ENCODE measurements around the gene TMEM232.
"Not testable (repeated sequence)": the region's sequence is repeated elsewhere in the genome, so short reads cannot be mapped to it uniquely, and the experiment has no call there.

Gene TMEM232

DNA sequence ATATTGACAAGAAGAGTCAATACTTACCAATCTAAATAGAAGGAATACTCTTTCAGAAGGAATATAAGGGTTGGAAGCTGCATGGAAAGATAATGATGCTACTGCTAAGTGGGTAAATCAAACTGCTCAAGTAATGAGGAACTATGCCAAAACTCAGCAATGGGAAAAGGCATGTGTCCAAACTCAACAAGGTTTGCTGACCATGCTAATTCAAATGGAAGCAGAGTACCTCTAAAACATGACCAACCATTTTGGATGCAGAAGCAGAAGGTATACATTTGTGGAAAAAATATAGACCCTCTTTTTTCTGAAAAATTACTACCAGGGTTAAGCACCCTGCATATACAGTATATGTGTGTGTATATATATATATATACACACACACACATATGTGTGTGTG lies 21.1 kb downstream of the TMEM232 start:
- Histone ChIP-seq H3K27me3 (ENCODE audit: control insufficient read depth in 1 of 2, insufficient read depth in 2 of 2, low read length in 2 of 2) (no peaks in the 10 kb centered on the region), H3K4me3 (ENCODE audit: low read length in 2 of 2) (no peak overlapping the region), H3K9me3 (ENCODE audit: control insufficient read depth in 2 of 2, low read length in 2 of 2) (no peaks in the 10 kb centered on the region), H3K4me1 (ENCODE audit: control insufficient read depth, insufficient read depth, low read length) (no peaks in the 10 kb centered on the region), H3K9ac (ENCODE audit: low read length in 2 of 2) (no peak overlapping the region), H3K36me3 (ENCODE audit: control insufficient read depth in 2 of 2, insufficient read depth in 2 of 2, low read length in 2 of 2) (no peaks in the 10 kb centered on the region), H3K27ac (ENCODE audit: low read length) (no peak overlapping the region)

GRCh38 chr5:110703481-110703880 lies 23.0 kb downstream of the TMEM232 start:
- no peaks in the 10 kb centered on the region for H3K4me1 ChIP-seq (ENCODE audit: control insufficient read depth, insufficient read depth, low read length)
- no peaks in the 10 kb centered on the region for H3K27me3 ChIP-seq (ENCODE audit: control insufficient read depth in 1 of 2, insufficient read depth in 2 of 2, low read length in 2 of 2)
- H3K9ac ChIP-seq (ENCODE audit: low read length in 2 of 2), result no peak overlapping the region
- no peaks in the 10 kb centered on the region for H3K9me3 ChIP-seq (ENCODE audit: control insufficient read depth in 2 of 2, low read length in 2 of 2)
- no peak overlapping the region for H3K27ac ChIP-seq (ENCODE audit: low read length)
- H3K36me3 ChIP-seq (ENCODE audit: control insufficient read depth in 2 of 2, insufficient read depth in 2 of 2, low read length in 2 of 2), result no peaks in the 10 kb centered on the region
- H3K4me3 ChIP-seq (ENCODE audit: low read length in 2 of 2), result no peak overlapping the region

DNA sequence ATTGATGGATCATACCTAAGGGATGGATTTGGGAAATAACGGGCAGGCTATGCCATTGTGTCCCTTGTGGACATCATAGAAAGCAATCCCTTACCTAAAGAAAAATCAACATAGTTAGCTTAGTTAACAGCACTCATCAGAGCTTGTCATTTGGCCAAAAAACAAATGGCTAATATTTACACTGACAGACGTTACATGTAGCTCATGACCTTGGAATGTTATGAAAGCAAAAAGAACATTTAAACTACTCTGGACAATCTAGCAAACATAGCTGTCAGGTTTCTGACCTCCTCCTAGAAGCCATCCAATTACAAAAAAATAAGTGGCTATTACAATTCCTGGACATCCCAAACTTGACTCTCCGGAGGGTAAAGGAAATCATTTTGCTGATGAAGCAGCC lies 23.8 kb downstream of the TMEM232 start:
- Histone ChIP-seq H3K27ac (ENCODE audit: low read length) (no peak overlapping the region), H3K4me1 (ENCODE audit: control insufficient read depth, insufficient read depth, low read length) (no peaks in the 10 kb centered on the region), H3K9ac (ENCODE audit: low read length in 2 of 2) (no peak overlapping the region), H3K9me3 (ENCODE audit: control insufficient read depth in 2 of 2, low read length in 2 of 2) (no peaks in the 10 kb centered on the region), H3K36me3 (ENCODE audit: control insufficient read depth in 2 of 2, insufficient read depth in 2 of 2, low read length in 2 of 2) (no peaks in the 10 kb centered on the region), H3K27me3 (ENCODE audit: control insufficient read depth in 1 of 2, insufficient read depth in 2 of 2, low read length in 2 of 2) (no peaks in the 10 kb centered on the region), H3K4me3 (ENCODE audit: low read length in 2 of 2) (no peak overlapping the region)

DNA sequence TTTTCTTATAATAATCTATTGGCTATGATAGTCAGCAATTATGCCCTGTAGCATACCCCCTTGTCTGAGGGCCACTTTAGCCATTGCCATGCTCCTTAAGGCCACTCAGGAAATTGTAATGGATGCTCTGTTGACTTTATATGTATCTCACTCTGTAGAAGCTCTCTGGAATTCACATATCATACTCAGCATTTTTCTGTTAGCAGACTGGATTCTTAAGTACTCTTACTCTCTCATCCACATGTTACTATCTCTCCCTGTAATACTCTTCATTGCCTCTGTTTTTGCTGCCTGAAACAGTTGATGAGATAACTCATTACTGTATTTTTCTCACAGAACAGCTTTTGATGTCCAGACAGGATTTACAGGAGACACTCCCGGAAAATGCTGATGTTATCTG lies 24.2 kb downstream of the TMEM232 start:
- no peak overlapping the region for H3K27ac ChIP-seq (ENCODE audit: low read length)

DNA sequence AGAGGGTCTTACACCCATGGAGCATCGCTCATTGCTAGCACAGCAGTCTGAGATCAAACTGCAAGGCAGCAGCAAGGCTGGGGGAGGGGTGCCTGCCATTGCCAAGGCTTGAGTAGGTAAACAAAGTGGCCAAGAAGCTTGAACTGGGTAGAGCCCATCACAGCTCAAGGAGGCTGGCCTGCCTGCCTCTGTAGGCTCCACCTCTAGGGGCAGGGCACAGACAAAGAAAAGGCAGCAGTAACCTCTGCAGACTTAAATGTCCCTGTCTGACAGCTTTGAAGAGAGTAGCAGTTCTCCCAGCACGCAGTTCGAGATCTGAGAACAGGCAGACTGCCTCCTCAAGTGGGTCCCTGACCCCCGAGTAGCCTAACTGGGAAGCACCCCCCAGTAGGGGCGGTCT lies 33.8 kb downstream of the TMEM232 start:
- H3K27me3 ChIP-seq (ENCODE audit: control insufficient read depth in 1 of 2, insufficient read depth in 2 of 2, low read length in 2 of 2); H3K36me3 ChIP-seq (ENCODE audit: control insufficient read depth in 2 of 2, insufficient read depth in 2 of 2, low read length in 2 of 2); H3K4me3 ChIP-seq (ENCODE audit: low read length in 2 of 2); H3K4me1 ChIP-seq (ENCODE audit: control insufficient read depth, insufficient read depth, low read length); H3K9ac ChIP-seq (ENCODE audit: low read length in 2 of 2); H3K9me3 ChIP-seq (ENCODE audit: control insufficient read depth in 2 of 2, low read length in 2 of 2); H3K27ac ChIP-seq (ENCODE audit: low read length): not testable (repeated sequence)

More for the DNA sequence above, 24.2 kb downstream of the TMEM232 start:
- no peaks in the 10 kb centered on the region for H3K4me1 ChIP-seq (ENCODE audit: control insufficient read depth, insufficient read depth, low read length)
- no peaks in the 10 kb centered on the region for H3K9me3 ChIP-seq (ENCODE audit: control insufficient read depth in 2 of 2, low read length in 2 of 2)
- no peak overlapping the region for H3K4me3 ChIP-seq (ENCODE audit: low read length in 2 of 2)
- no peaks in the 10 kb centered on the region for H3K36me3 ChIP-seq (ENCODE audit: control insufficient read depth in 2 of 2, insufficient read depth in 2 of 2, low read length in 2 of 2)
- no peaks in the 10 kb centered on the region for H3K27me3 ChIP-seq (ENCODE audit: control insufficient read depth in 1 of 2, insufficient read depth in 2 of 2, low read length in 2 of 2)
- no peak overlapping the region for H3K9ac ChIP-seq (ENCODE audit: low read length in 2 of 2)

GRCh38 chr5:110690587-110690986 lies 35.9 kb downstream of the TMEM232 start:
- H3K4me3 ChIP-seq (ENCODE audit: low read length in 2 of 2); H3K4me1 ChIP-seq (ENCODE audit: control insufficient read depth, insufficient read depth, low read length); H3K9me3 ChIP-seq (ENCODE audit: control insufficient read depth in 2 of 2, low read length in 2 of 2); H3K36me3 ChIP-seq (ENCODE audit: control insufficient read depth in 2 of 2, insufficient read depth in 2 of 2, low read length in 2 of 2); H3K9ac ChIP-seq (ENCODE audit: low read length in 2 of 2); H3K27me3 ChIP-seq (ENCODE audit: control insufficient read depth in 1 of 2, insufficient read depth in 2 of 2, low read length in 2 of 2); H3K27ac ChIP-seq (ENCODE audit: low read length): not testable (repeated sequence)

GRCh38 chr5:110687485-110687884 lies 39.0 kb downstream of the TMEM232 start:
- Histone ChIP-seq H3K9me3 (ENCODE audit: control insufficient read depth in 2 of 2, low read length in 2 of 2) (no peaks in the 10 kb centered on the region), H3K36me3 (ENCODE audit: control insufficient read depth in 2 of 2, insufficient read depth in 2 of 2, low read length in 2 of 2) (no peaks in the 10 kb centered on the region), H3K4me1 (ENCODE audit: control insufficient read depth, insufficient read depth, low read length) (no peaks in the 10 kb centered on the region), H3K9ac (ENCODE audit: low read length in 2 of 2) (no peak overlapping the region), H3K27me3 (ENCODE audit: control insufficient read depth in 1 of 2, insufficient read depth in 2 of 2, low read length in 2 of 2) (no peaks in the 10 kb centered on the region), H3K27ac (ENCODE audit: low read length) (no peak overlapping the region), H3K4me3 (ENCODE audit: low read length in 2 of 2) (no peak overlapping the region)

DNA sequence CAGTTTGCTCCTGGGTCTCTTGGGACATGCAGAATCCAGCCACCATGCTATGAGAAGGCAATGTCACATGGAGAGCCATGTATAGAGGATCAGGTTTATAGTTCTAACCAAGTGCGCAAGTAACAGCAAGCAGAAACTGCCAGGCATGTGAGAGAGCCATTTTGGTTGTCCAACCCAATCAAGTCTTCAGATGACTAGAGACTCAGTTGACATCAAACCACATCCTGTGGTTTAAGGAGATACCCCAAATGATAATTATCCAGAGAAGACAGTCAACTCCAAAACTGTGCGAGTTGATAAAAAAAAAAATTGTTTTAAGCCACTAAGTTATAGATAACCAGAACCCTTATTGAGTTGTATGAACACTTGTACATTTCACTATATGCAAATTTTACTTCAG lies 40.2 kb downstream of the TMEM232 start:
- no peaks in the 10 kb centered on the region for H3K4me1 ChIP-seq (ENCODE audit: control insufficient read depth, insufficient read depth, low read length)
- no peaks in the 10 kb centered on the region for H3K9me3 ChIP-seq (ENCODE audit: control insufficient read depth in 2 of 2, low read length in 2 of 2)
- no peak overlapping the region for H3K9ac ChIP-seq (ENCODE audit: low read length in 2 of 2)
- no peak overlapping the region for H3K4me3 ChIP-seq (ENCODE audit: low read length in 2 of 2)
- no peaks in the 10 kb centered on the region for H3K27me3 ChIP-seq (ENCODE audit: control insufficient read depth in 1 of 2, insufficient read depth in 2 of 2, low read length in 2 of 2)
- H3K27ac ChIP-seq (ENCODE audit: low read length), result no peak overlapping the region
- no peaks in the 10 kb centered on the region for H3K36me3 ChIP-seq (ENCODE audit: control insufficient read depth in 2 of 2, insufficient read depth in 2 of 2, low read length in 2 of 2)

DNA sequence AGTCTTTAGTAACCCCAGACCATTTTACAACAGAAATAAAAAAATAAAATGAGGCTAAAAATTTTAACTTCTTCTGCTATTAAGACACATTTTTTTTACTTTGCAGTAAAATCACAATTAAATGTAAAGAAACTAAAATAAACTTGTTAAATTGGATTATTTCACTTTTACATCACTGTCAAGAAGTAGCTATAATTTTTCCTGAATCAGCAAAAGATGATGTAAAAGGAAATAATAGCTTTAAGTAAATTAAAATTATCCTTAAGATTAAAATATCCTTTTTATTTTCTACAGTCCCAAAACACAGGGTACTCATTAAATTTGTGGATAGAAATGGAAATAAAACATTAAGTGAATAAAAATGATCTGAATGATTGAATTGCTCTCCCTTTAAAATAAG lies 44.5 kb downstream of the TMEM232 start:
- H3K36me3 ChIP-seq (ENCODE audit: control insufficient read depth in 2 of 2, insufficient read depth in 2 of 2, low read length in 2 of 2), result no peaks in the 10 kb centered on the region
- H3K9me3 ChIP-seq (ENCODE audit: control insufficient read depth in 2 of 2, low read length in 2 of 2), result no peaks in the 10 kb centered on the region
- H3K4me3 ChIP-seq (ENCODE audit: low read length in 2 of 2), result no peak overlapping the region
- no peak overlapping the region for H3K27ac ChIP-seq (ENCODE audit: low read length)
- no peak overlapping the region for H3K9ac ChIP-seq (ENCODE audit: low read length in 2 of 2)
- no peaks in the 10 kb centered on the region for H3K4me1 ChIP-seq (ENCODE audit: control insufficient read depth, insufficient read depth, low read length)
- H3K27me3 ChIP-seq (ENCODE audit: control insufficient read depth in 1 of 2, insufficient read depth in 2 of 2, low read length in 2 of 2), result no peaks in the 10 kb centered on the region

GRCh38 chr5:110681109-110681508 lies 45.4 kb downstream of the TMEM232 start:
- Histone ChIP-seq H3K27ac (ENCODE audit: low read length) (no peak overlapping the region), H3K4me3 (ENCODE audit: low read length in 2 of 2) (no peak overlapping the region), H3K27me3 (ENCODE audit: control insufficient read depth in 1 of 2, insufficient read depth in 2 of 2, low read length in 2 of 2) (no peaks in the 10 kb centered on the region), H3K9ac (ENCODE audit: low read length in 2 of 2) (no peak overlapping the region), H3K36me3 (ENCODE audit: control insufficient read depth in 2 of 2, insufficient read depth in 2 of 2, low read length in 2 of 2) (no peaks in the 10 kb centered on the region), H3K9me3 (ENCODE audit: control insufficient read depth in 2 of 2, low read length in 2 of 2) (no peaks in the 10 kb centered on the region), H3K4me1 (ENCODE audit: control insufficient read depth, insufficient read depth, low read length) (no peaks in the 10 kb centered on the region)

DNA sequence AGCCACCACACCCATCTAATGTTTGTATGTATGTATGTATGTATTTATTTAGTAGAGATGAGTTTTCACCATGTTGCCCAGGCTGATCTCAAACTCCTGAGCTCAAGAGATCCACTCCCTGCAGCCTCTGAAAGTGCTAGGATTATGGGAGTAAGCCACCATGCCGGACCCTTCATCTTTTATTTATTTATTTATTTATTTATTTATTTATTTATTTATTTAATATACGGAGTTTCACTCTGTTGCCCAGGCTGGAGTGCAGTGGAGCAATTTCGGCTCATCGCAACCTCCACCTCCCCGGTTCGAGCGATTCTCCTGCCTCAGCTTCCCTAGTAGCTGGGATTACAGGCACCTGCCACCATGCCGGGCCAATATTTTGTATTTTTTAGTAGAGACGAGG lies 49.9 kb downstream of the TMEM232 start:
- H3K9me3 ChIP-seq (ENCODE audit: control insufficient read depth in 2 of 2, low read length in 2 of 2); H3K36me3 ChIP-seq (ENCODE audit: control insufficient read depth in 2 of 2, insufficient read depth in 2 of 2, low read length in 2 of 2); H3K9ac ChIP-seq (ENCODE audit: low read length in 2 of 2); H3K4me3 ChIP-seq (ENCODE audit: low read length in 2 of 2); H3K27me3 ChIP-seq (ENCODE audit: control insufficient read depth in 1 of 2, insufficient read depth in 2 of 2, low read length in 2 of 2); H3K27ac ChIP-seq (ENCODE audit: low read length); H3K4me1 ChIP-seq (ENCODE audit: control insufficient read depth, insufficient read depth, low read length): not testable (repeated sequence)

Measured in stomach smooth muscle (tissue), 2 donors.